ENCODE results near the gene ATP1A4. TPM values are rescaled to one million over a fixed set of nuclear protein-coding genes. Genes with fewer than 3 reads are reported as not detected.

The ATP1A4 gene
- total and polyA plus RNA-seq, 2 of the 13 experiments (the other 11 are each of a cell fraction or from before 2014, with no cell fraction given) = not detected

DNA sequence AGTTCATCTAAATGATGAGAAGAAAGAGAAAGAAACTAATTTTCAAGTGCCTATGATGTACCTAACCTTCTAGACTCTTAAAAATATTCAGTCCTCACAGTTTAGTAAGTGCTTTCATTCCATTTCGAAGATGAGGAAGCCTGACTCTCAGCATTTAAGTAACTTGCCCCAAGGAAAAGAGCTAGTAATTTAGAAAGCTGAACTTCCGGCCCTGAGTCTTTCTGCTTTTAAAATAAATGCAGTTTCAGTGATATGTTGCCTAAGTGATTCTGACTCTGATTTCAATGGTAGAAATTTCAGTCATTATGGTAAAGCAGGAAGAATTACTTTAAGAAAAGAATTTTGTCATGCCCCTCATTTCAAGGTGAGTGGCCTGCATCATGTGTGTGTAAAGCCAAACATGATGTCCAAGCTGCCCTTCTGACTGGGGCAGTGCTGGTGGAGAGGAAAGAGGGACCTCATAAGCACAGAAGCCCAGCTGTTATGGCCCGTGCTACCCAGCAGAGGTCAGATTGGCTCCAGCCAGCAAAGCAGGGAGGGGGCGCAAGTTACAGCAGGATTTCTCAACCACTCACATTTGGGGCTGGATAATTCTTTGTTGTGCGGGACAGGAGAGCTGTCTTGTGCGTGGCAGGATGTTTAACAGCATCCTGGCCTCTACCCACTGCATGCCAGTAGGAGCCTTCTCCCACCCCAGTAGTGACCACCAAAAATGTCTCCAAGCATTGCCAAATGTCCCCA, 10.7 kb downstream of the ATP1A4 start (continued):
- TF ChIP-seq, protein P1, sequence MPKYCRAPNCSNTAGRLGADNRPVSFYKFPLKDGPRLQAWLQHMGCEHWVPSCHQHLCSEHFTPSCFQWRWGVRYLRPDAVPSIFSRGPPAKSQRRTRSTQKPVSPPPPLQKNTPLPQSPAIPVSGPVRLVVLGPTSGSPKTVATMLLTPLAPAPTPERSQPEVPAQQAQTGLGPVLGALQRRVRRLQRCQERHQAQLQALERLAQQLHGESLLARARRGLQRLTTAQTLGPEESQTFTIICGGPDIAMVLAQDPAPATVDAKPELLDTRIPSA (CRISPR knock-in tag; IDR thresholded peaks at IDR 0.05; ENCODE audit: borderline replicate concordance) = no peak
- TF ChIP-seq ZNF790 (CRISPR knock-in tag; IDR thresholded peaks at IDR 0.05; ENCODE audit: borderline replicate concordance) (no peak), CHCHD3 (CRISPR knock-in tag; IDR thresholded peaks at IDR 0.05) (no peak), TEAD3 (CRISPR knock-in tag; optimal IDR thresholded peaks at IDR 0.05; ENCODE audit: borderline replicate concordance) (peak; percentile 26), HNRNPUL1 (IDR thresholded peaks at IDR 0.05; ENCODE audit: low read depth, low read length) (no peak), RBFOX2 (IDR thresholded peaks at IDR 0.05; ENCODE audit: low read depth, low read length) (no peak), CHD2 (IDR thresholded peaks at IDR 0.05; ENCODE audit: low read depth, low read length) (no peak), FOSL2 (CRISPR knock-in tag; IDR thresholded peaks at IDR 0.05) (0 out of 2 replicates have a peak, but pooled peaks have one; percentile 6), XRCC5 (optimal IDR thresholded peaks at IDR 0.05; ENCODE audit: low read length) (peak; percentile 57), ZNF383 (CRISPR knock-in tag; IDR thresholded peaks at IDR 0.05; ENCODE audit: borderline replicate concordance) (no peak), NFRKB (IDR thresholded peaks at IDR 0.05) (no peak), KDM5A (IDR thresholded peaks at IDR 0.05; ENCODE audit: borderline replicate concordance, low read length) (no peak), ZNF616 (CRISPR knock-in tag; IDR thresholded peaks at IDR 0.05; ENCODE audit: low read depth) (no peak), ZNF780A (CRISPR knock-in tag; IDR thresholded peaks at IDR 0.05) (no peak), RAD21 (CRISPR knock-in tag; IDR thresholded peaks at IDR 0.05) (peak; percentile 58), ATF1 (CRISPR knock-in tag; IDR thresholded peaks at IDR 0.05) (no peak), ZNF292 (CRISPR knock-in tag; IDR thresholded peaks at IDR 0.05; ENCODE audit: borderline replicate concordance, low read depth) (no peak)
- TF ChIP-seq, protein P2, sequence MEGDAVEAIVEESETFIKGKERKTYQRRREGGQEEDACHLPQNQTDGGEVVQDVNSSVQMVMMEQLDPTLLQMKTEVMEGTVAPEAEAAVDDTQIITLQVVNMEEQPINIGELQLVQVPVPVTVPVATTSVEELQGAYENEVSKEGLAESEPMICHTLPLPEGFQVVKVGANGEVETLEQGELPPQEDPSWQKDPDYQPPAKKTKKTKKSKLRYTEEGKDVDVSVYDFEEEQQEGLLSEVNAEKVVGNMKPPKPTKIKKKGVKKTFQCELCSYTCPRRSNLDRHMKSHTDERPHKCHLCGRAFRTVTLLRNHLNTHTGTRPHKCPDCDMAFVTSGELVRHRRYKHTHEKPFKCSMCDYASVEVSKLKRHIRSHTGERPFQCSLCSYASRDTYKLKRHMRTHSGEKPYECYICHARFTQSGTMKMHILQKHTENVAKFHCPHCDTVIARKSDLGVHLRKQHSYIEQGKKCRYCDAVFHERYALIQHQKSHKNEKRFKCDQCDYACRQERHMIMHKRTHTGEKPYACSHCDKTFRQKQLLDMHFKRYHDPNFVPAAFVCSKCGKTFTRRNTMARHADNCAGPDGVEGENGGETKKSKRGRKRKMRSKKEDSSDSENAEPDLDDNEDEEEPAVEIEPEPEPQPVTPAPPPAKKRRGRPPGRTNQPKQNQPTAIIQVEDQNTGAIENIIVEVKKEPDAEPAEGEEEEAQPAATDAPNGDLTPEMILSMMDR (CRISPR knock-in tag; IDR thresholded peaks at IDR 0.05) = peak; percentile 74
- TF ChIP-seq, protein P3, sequence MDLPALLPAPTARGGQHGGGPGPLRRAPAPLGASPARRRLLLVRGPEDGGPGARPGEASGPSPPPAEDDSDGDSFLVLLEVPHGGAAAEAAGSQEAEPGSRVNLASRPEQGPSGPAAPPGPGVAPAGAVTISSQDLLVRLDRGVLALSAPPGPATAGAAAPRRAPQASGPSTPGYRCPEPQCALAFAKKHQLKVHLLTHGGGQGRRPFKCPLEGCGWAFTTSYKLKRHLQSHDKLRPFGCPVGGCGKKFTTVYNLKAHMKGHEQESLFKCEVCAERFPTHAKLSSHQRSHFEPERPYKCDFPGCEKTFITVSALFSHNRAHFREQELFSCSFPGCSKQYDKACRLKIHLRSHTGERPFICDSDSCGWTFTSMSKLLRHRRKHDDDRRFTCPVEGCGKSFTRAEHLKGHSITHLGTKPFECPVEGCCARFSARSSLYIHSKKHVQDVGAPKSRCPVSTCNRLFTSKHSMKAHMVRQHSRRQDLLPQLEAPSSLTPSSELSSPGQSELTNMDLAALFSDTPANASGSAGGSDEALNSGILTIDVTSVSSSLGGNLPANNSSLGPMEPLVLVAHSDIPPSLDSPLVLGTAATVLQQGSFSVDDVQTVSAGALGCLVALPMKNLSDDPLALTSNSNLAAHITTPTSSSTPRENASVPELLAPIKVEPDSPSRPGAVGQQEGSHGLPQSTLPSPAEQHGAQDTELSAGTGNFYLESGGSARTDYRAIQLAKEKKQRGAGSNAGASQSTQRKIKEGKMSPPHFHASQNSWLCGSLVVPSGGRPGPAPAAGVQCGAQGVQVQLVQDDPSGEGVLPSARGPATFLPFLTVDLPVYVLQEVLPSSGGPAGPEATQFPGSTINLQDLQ (CRISPR knock-in tag; IDR thresholded peaks at IDR 0.05) = no peak
- TF ChIP-seq, protein P4, sequence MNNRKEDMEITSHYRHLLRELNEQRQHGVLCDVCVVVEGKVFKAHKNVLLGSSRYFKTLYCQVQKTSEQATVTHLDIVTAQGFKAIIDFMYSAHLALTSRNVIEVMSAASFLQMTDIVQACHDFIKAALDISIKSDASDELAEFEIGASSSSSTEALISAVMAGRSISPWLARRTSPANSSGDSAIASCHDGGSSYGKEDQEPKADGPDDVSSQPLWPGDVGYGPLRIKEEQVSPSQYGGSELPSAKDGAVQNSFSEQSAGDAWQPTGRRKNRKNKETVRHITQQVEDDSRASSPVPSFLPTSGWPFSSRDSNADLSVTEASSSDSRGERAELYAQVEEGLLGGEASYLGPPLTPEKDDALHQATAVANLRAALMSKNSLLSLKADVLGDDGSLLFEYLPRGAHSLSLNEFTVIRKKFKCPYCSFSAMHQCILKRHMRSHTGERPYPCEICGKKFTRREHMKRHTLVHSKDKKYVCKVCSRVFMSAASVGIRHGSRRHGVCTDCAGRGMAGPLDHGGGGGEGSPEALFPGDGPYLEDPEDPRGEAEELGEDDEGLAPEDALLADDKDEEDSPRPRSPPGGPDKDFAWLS (CRISPR knock-in tag; IDR thresholded peaks at IDR 0.05; ENCODE audit: borderline replicate concordance) = no peak
- TF ChIP-seq, protein P5, sequence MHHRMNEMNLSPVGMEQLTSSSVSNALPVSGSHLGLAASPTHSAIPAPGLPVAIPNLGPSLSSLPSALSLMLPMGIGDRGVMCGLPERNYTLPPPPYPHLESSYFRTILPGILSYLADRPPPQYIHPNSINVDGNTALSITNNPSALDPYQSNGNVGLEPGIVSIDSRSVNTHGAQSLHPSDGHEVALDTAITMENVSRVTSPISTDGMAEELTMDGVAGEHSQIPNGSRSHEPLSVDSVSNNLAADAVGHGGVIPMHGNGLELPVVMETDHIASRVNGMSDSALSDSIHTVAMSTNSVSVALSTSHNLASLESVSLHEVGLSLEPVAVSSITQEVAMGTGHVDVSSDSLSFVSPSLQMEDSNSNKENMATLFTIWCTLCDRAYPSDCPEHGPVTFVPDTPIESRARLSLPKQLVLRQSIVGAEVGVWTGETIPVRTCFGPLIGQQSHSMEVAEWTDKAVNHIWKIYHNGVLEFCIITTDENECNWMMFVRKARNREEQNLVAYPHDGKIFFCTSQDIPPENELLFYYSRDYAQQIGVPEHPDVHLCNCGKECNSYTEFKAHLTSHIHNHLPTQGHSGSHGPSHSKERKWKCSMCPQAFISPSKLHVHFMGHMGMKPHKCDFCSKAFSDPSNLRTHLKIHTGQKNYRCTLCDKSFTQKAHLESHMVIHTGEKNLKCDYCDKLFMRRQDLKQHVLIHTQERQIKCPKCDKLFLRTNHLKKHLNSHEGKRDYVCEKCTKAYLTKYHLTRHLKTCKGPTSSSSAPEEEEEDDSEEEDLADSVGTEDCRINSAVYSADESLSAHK (CRISPR knock-in tag; IDR thresholded peaks at IDR 0.05; ENCODE audit: borderline replicate concordance) = no peak

Measured in HepG2 (cell line).